GM18867 (cell line): ENCODE measurements around the gene CSNK1D.

Experiments
- ATAC-seq: cut with Tn5 transposase; IDR thresholded peaks from one replicate; pipeline ENCODE4 v1.9.1; 2021; ENCODE audit warnings: mild to moderate bottlenecking, moderate library complexity; ENCODE audit not compliant: unreplicated experiment

Gene CSNK1D

GRCh38 chr17:82230609-82231311 is 42.7 kb downstream of the CSNK1D start:
- ATAC-seq = no peak

GRCh38 chr17:82229698-82230608 is 43.5 kb downstream of the CSNK1D start:
- ATAC-seq = no peak

GRCh38 chr17:82228842-82229697 is 44.4 kb downstream of the CSNK1D start, which contains the start of gene SLC16A3:
Gene SLC16A3 (plus strand): TSS chr17:82229042. CDS start chr17:82236009, 6,967 bp downstream.
- peak; percentile 43 for ATAC-seq

GRCh38 chr17:82228278-82228841 is 45.1 kb downstream of the CSNK1D start:
- no peak for ATAC-seq

- ATAC-seq = no peak
Measured at GRCh38 chr17:82227629-82228277, 45.7 kb downstream of the CSNK1D start.

GRCh38 chr17:82226809-82227628 is 46.5 kb downstream of the CSNK1D start:
- ATAC-seq = no peak

- no peak for ATAC-seq
Measured at GRCh38 chr17:82226146-82226808, 47.2 kb downstream of the CSNK1D start.

- no peak for ATAC-seq
Measured at GRCh38 chr17:82225368-82226029, 48.0 kb downstream of the CSNK1D start.

- no peak for ATAC-seq
Measured at GRCh38 chr17:82224666-82225065, 48.8 kb downstream of the CSNK1D start.

GRCh38 chr17:82223517-82223916 is 50.0 kb downstream of the CSNK1D start:
- no peak for ATAC-seq

- no peak for ATAC-seq
Measured at GRCh38 chr17:82222816-82223215, 50.7 kb downstream of the CSNK1D start.

GRCh38 chr17:82221341-82221902 is 52.1 kb downstream of the CSNK1D start:
- ATAC-seq = no peak

- ATAC-seq = no peak
Measured at GRCh38 chr17:82219753-82220709, 53.5 kb downstream of the CSNK1D start.

- no peak for ATAC-seq
Measured at GRCh38 chr17:82219083-82219482, 54.4 kb downstream of the CSNK1D start.

- no peak for ATAC-seq
Measured at GRCh38 chr17:82218349-82219075, 55.0 kb downstream of the CSNK1D start.

- ATAC-seq = no peak
Measured at GRCh38 chr17:82217530-82218204, 55.8 kb downstream of the CSNK1D start.
